Measurements from ENCODE around the gene CFAP53.
"Not testable (repeated sequence)": the region's sequence is repeated elsewhere in the genome, so short reads cannot be mapped to it uniquely, and the experiment has no call there.

CFAP53 gene

DNA sequence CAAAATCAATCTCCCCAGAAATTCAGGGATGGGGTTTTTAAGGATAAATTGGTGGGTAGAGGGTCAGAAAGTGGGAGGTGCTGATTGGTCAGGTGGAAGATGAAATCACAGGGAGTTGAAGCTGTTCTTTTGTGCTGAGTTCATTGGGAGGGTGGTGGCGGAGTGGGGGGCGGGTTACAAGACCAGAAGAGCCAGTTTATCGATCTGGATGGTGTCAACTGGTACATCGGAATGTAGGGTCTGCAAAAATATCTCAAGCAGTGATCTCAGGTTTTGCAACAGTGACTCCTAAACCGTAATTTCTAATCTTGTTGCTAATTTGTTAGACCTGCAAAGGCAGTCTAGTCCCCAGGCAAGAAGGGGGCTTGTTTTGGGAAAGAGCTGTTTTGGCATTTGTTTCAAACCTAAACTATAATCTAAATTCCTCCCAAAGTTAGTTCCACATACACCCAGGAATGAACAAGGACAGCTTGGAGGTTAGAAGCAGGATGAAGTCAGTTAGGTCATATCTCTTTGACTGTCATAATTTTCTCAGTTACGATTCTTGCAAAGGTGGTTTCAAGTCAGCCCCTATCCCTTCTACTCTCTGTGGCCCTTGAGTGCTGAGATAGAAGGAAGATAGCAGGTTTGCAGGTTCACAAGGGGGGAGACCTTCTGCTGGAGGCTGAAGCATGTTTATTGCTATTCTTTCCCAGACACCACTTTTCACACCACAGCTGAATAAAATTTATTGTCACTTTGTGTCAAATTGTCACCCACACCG, 33.5 kb upstream of the CFAP53 start:
- ATAC-seq (replicated peaks) = no peak
- H3K27ac Mint-ChIP-seq = no peak overlapping the region
- no peaks in the 10 kb centered on the region for H3K36me3 Mint-ChIP-seq
- DNase-seq = no peak
- H3K9me3 Mint-ChIP-seq = no peaks in the 10 kb centered on the region
- peaks cover 13 to 19% of the 10 kb centered on the region in 2 donors for H3K27me3 Mint-ChIP-seq
- H3K4me3 Mint-ChIP-seq = no peak overlapping the region
- H3K4me1 Mint-ChIP-seq = peaks cover 4 to 15% of the 10 kb centered on the region in 2 donors

DNA sequence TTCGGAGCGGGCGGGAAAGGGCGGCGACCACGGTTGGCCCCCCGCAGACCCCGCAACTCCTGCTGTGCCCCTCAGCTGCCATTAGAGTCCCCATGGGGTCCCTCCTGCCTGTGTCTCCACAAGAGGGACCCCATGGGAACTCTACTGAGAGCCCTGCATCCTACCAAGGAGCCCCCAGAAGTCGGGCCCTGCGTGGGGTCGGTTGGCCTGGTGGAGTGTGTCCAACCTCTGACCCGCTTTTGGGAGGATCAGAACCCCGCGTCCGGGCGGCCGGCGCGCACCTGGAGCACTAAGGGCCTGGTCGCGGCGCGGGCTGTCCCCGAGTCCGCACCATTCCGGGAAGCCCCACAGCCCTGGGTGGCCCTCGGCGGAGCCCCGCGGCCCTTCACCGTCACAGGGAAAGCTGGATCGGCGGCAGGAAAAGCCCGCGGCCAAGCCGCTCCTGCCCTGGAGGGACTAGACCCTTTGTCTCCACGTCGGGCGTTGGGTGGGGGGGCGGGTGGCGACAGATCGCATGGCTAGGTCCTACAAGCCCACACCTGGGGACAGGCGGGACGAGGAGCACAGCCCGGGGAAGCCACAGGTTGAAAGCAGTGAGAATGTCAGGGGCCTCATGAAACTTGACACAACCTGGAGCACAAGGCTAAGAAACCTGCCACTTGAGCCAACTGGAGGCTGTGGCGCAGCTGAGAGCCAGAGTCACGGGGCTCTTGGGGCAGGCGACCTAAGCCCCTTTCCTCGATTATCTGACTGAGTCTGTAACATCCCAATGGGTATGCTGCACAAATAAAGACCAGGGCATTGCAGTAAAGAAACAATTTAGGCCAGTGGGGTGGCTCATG, 32.4 kb upstream of the CFAP53 start:
- peaks cover 0 to 2% of the 10 kb centered on the region in 2 donors for H3K9me3 Mint-ChIP-seq
- no peak for DNase-seq

DNA sequence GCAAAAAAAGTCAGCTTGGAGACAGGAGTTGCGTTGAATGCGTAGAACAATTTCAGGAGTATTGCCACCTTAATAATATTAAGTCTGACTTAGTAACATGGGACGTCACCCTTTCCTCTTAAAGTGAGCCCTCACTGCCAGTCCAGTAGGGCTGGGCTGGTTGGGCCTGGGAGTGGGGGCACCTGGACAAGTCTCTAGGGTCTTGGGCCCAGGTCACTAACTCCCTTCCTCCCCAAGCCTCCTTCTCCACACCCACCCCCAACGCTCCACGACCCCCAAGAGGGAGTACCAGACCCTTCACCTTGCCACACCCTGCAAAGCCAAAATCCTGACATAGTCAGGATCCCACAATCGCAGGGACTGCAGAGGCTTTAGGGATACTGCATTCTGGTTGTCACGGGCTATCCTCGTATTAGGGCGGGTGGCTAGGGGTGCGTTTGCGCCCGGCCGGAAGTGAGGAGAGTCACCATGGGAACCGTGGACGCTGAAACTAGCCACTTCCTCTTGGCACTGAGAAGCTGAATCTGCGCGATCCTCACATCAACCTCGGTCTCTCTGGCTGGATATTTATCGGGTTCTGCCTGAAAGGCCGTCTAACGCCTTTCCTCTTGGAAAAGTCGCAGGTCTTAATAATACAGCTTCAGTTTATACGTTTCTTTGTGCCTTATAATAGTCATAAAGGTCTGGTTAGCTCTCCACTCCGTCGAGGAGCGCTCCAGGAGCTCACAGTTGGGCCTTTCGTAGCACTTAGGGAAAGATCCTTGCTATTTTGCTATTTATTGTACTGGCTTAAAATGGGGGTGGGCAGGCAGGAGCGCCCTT, 31.5 kb upstream of the CFAP53 start:
- Mint-ChIP-seq H3K4me1 (peaks cover 4 to 15% of the 10 kb centered on the region in 2 donors), H3K36me3 (no peaks in the 10 kb centered on the region), H3K27ac (peak overlapping the region; percentile 51), H3K4me3 (peak overlapping the region; percentile 79 to 81), H3K27me3 (peaks cover 13 to 19% of the 10 kb centered on the region in 2 donors), H3K9me3 (peaks cover 0 to 2% of the 10 kb centered on the region in 2 donors)
- peak; percentile 100 for ATAC-seq (replicated peaks)
- DNase-seq = peak; percentile 78

More for the DNA sequence above, 32.4 kb upstream of the CFAP53 start:
- Mint-ChIP-seq H3K4me3 (peak overlapping the region; percentile 79 to 81), H3K27me3 (peaks cover 13 to 19% of the 10 kb centered on the region in 2 donors), H3K36me3 (no peaks in the 10 kb centered on the region), H3K4me1 (peaks cover 4 to 15% of the 10 kb centered on the region in 2 donors), H3K27ac (no peak overlapping the region)
- peak; percentile 5 to 14 for ATAC-seq (replicated peaks)

DNA sequence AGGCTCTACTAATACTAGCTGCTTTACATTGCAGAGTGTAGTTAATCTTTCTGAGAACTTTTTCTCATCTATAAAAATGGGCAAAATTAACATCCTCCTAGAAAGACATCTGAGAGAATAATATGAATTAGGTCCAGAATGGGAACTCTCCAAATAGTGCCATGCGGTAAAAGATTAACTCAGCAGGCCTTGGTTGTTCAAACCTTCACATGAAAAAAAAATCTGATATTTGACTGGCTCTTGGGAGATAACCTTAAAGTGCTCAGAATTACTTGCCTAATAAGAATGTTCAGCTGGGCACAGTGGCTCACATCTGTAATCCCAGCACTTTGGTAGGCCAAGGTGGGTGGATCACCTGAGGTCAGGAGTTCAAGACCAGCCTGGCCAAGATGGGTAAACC, 26.7 kb upstream of the CFAP53 start:
- DNase-seq (no peak), ATAC-seq (replicated peaks) (no peak)
- no peak overlapping the region for H3K27ac Mint-ChIP-seq
- H3K4me1 Mint-ChIP-seq = peaks cover 4 to 14% of the 10 kb centered on the region in 2 donors
- H3K27me3 Mint-ChIP-seq = no peaks in the 10 kb centered on the region
- H3K9me3 Mint-ChIP-seq = peaks cover 0 to 2% of the 10 kb centered on the region in 2 donors
- H3K4me3 Mint-ChIP-seq = no peak overlapping the region
- H3K36me3 Mint-ChIP-seq = no peaks in the 10 kb centered on the region

DNA sequence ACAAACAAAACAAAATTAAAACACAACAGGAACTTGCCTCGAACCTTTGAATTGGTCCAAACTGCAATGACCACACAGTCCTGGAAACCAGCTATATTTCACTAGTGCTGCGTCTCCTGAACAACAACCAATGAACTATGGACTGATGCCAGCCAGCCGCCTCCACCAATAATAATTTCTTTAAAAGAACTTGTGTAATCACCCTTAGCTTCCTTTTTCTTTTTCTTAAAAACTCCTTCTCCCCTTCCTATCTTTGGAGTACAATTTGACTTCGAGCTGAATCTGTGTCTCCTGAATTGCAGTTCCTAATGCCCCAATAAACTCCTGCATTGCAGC, 22.8 kb upstream of the CFAP53 start:
- H3K36me3 Mint-ChIP-seq = peaks cover 20 to 31% of the 10 kb centered on the region in 2 donors
- H3K27ac Mint-ChIP-seq = no peak overlapping the region
- ATAC-seq (replicated peaks) (no peak), DNase-seq (no peak)
- H3K27me3 Mint-ChIP-seq = no peaks in the 10 kb centered on the region
- H3K4me3 Mint-ChIP-seq = peak overlapping the region in 1 of 2 donors; percentile 40
- peaks cover 20 to 28% of the 10 kb centered on the region in 2 donors for H3K4me1 Mint-ChIP-seq
- H3K9me3 Mint-ChIP-seq = peaks cover 0 to 2% of the 10 kb centered on the region in 2 donors

DNA sequence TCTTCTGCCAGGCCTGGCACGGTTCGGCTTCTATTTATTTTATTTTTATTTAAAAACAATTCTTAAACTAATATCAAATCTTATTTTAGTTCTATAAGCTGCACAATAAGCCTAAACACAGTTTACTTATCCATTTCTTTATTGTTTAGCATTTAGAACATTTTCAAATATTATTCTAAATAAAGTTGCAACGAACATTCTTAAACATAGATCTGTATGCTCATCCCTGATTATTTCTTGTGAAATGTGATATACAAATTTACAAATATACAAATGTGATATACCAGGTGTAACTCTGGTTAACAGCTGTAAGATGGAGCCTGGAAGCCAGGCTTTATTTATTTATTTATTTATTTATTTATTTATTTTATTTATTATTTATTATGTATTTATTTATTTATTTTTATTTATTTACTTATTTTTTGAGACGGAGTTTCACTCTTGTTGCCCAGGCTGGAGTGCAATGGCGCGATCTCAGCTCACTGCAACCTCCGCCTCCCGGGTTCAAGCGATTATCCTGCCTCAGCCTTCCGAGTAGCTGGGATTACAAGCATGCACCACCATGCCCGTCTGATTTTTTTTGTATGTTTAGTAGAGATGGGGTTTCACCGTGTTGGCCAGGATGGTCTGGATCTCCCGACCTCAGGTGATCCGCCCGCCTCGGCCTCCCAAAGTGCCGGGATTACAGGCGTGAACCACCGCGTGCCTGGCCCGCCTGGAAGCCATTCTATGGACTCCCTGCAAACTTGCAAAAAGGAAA, 22.2 kb upstream of the CFAP53 start:
- Mint-ChIP-seq H3K4me1 (peaks cover 24 to 32% of the 10 kb centered on the region in 2 donors), H3K27ac (peak overlapping the region; percentile 92), H3K4me3 (peak overlapping the region; percentile 94), H3K36me3 (peaks cover 26 to 37% of the 10 kb centered on the region in 2 donors)
- not testable (repeated sequence) for DNase-seq; H3K27me3 Mint-ChIP-seq; H3K9me3 Mint-ChIP-seq; ATAC-seq (replicated peaks)

DNA sequence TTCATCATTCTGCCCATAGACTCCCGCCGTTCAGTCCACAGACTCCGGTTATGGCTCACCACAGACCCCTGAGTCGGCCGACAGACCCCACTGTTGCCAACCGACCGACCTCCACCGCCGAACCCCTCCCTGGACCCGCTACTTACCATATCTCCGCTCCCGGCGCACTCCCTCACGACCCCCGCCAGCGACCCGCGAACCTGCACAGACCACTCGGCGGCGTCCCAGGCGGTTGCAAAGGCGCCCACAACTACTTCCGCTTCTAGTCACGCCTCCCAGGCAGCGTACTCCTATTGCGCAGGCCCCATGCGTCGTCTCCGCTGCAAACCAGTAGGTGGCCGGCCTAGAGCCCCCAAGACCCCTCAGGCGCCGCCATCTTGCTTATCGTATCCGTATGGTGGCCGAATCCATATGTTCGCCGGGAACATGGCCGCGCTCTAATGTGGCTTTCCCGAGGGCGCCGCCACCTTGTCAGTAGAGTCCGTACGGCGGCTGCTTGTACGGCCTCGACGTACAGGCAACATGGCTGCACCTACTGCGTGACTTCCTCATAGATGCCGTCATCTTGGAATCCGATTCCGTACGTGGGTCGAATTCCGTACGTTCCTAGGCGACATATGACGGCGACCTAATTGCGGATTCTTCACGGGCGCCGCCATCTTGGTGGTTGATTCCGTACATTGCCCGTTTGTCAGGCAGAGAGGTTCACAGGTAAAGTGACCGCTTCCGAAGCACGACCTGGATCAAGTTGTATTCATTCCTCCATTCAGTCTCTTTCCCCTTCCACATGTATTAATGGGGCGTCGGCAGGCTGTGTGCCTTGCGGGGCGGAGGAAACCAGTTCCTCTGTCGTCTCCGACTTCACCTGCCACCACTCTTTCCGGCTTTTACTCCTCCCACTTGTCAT, 21.4 kb upstream of the CFAP53 start, which contains the start of gene CXXC1:
TSS of gene CXXC1 (minus strand) at position 252 of the 907 bp plus-strand sequence. CDS start at position 149, 103 bp downstream.
- Mint-ChIP-seq H3K9me3 (no peaks in the 10 kb centered on the region), H3K4me1 (peaks cover 30 to 39% of the 10 kb centered on the region in 2 donors), H3K27me3 (no peaks in the 10 kb centered on the region), H3K4me3 (peak within 1 kb of the TSS; percentile 94), H3K36me3 (peaks cover 34 to 45% of the 10 kb centered on the region in 2 donors), H3K27ac (peak within 1 kb of the TSS; percentile 92)
- ATAC-seq (replicated peaks) (peak; percentile 93), DNase-seq (peak; percentile 98)

DNA sequence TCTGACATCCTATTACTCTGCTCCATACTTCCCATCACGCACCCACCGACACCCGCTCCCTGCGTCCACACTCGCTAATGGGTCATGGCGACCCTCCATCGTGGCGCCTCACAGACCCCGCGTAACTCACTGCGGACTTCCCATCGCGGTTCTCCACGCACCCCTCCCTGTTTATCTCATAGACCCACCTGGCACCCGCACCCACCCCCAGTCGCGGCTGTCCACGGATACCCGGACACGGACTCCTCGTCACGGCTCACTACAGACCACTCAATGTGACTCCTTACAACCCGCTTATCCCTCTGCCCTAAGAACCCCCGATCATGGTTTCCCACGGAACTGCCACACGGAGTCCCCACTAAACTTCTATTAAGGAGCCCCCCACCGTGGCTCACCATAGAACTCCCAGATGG, 20.7 kb upstream of the CFAP53 start:
- Mint-ChIP-seq H3K9me3 (no peaks in the 10 kb centered on the region), H3K4me3 (peak overlapping the region; percentile 94), H3K27me3 (no peaks in the 10 kb centered on the region), H3K36me3 (peaks cover 40 to 51% of the 10 kb centered on the region in 2 donors), H3K4me1 (peaks cover 31 to 45% of the 10 kb centered on the region in 2 donors), H3K27ac (peak overlapping the region; percentile 92)
- ATAC-seq (replicated peaks) = peak; percentile 1 to 5
- no peak for DNase-seq

DNA sequence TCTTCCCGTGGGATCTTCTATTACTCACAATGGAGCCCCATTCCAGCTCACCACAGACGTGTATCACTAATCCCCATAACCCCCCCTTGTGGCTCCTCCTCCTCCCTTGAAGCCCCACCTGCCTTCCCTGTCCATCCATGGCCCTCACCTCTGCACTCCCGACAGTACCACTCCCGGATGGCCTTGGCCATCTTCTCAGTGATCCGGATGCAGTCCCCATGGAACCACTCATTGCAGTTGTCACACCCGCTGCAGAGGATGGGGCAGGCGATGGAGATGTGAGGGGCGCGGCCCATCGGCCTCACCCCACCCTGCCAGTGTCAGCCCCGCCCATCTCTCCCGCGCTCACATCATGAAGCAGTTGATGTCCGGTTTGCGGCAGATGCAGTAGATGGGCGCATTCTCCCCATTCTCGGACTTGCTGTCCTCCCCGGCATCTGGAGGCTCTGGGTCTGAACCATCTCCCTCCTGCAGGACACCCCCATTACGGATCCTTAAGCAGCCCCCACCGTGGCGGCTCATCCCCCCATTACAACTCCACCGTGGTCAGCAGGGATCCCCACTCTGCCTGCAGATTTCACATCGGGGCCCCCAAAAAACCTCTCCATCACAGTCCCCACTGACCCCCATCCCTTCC, 20.2 kb upstream of the CFAP53 start:
- H3K27ac Mint-ChIP-seq = peak overlapping the region; percentile 92
- H3K36me3 Mint-ChIP-seq = peaks cover 43 to 56% of the 10 kb centered on the region in 2 donors
- peak overlapping the region; percentile 94 for H3K4me3 Mint-ChIP-seq
- no peaks in the 10 kb centered on the region for H3K9me3 Mint-ChIP-seq
- no peak for ATAC-seq (replicated peaks)
- DNase-seq = no peak
- no peaks in the 10 kb centered on the region for H3K27me3 Mint-ChIP-seq
- peaks cover 34 to 51% of the 10 kb centered on the region in 2 donors for H3K4me1 Mint-ChIP-seq

DNA sequence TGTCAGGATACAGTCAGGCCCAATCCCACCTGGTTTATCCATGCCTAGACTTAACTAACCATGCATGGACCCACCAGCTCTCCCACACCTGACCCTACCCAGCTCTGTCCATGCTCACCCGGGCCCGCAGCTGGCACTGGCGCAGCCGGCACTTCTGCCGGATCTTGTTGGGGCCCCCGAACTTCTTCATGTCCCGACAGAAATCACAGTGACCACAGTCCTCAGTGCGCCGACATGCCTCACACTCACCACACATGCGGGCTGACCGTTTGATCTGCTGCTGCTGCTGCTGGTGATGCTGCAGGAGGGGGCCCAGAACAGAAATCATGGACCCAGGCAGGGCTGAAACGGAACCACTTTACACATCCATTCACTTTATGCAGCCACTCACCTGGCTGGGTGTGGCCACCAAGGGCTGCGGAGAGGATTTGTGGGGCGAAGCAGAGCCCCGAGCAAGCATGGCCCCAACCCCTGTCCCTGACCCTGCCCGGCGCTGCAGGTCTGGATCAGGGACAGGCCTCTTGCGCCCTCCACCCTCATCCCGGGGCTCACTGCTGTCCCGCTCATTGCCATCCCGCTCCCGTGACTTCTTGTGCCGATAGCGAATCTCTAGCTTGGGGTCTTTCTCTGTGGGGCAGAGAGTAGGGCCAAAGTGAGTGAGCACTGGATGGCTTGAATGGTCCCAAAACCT, 19.5 kb upstream of the CFAP53 start:
- Mint-ChIP-seq H3K4me1 (peaks cover 39 to 58% of the 10 kb centered on the region in 2 donors), H3K27me3 (no peaks in the 10 kb centered on the region), H3K27ac (peak overlapping the region; percentile 57), H3K36me3 (peaks cover 49 to 61% of the 10 kb centered on the region in 2 donors), H3K9me3 (no peaks in the 10 kb centered on the region), H3K4me3 (peak overlapping the region; percentile 94)
- DNase-seq (no peak), ATAC-seq (replicated peaks) (no peak)

DNA sequence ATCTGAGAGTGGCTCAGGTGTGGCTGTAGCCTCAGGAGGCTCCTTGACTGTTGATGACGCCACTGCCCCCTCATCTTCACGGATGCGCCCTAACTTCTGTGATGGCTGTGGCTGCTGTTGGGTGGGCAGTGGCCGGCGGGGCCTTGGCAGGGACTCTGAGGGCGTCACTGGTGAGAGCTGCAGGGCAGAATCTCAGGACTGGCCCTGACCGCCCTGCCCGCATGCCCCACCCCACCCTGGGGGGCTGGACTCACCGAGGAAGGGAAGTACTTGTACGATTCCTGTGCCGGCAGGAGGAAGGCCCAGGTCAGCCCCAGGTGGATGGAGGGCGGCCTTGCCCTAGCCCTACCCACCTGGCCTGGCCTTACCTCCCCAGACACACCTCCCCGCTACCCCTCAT, 18.8 kb upstream of the CFAP53 start:
- no peak for ATAC-seq (replicated peaks)
- no peak overlapping the region for H3K4me3 Mint-ChIP-seq
- H3K4me1 Mint-ChIP-seq = peaks cover 47 to 65% of the 10 kb centered on the region in 2 donors
- no peaks in the 10 kb centered on the region for H3K27me3 Mint-ChIP-seq
- peak overlapping the region; percentile 60 for H3K27ac Mint-ChIP-seq
- DNase-seq = no peak
- no peaks in the 10 kb centered on the region for H3K9me3 Mint-ChIP-seq
- peaks cover 51 to 67% of the 10 kb centered on the region in 2 donors for H3K36me3 Mint-ChIP-seq
